ENCODE measurements around the gene PGLYRP2. TPM values are rescaled to one million over a fixed set of nuclear protein-coding genes. Genes with fewer than 3 reads are reported as not detected.
A peak's percentile ranks its signal among the peaks of the same experiment; 100 is the strongest.

Gene PGLYRP2
- total RNA-seq, 1 donor from 2014 or later, result 1.6 TPM

DNA sequence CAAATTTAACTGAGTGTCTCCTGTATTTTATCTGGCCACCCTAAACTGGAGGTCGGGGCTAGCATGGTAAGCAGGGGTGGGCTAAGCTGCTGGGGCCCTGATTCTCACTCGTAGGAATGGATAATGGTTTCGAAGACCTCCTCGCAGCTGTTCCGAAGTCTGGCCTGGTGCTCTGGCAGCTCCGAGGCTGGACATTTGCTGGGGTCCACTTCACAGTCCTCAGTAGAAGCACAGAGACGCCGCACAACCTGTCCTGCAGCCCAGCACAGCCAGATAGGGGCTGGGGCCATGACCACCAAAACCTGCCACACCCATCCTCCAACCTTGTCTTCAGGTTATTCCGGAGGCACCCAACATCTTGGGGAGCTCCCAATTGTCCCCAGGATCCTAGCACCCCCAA is 23.3 kb downstream of the PGLYRP2 start:
- DNase-seq (ENCODE audit: low spot score), result no peak

DNA sequence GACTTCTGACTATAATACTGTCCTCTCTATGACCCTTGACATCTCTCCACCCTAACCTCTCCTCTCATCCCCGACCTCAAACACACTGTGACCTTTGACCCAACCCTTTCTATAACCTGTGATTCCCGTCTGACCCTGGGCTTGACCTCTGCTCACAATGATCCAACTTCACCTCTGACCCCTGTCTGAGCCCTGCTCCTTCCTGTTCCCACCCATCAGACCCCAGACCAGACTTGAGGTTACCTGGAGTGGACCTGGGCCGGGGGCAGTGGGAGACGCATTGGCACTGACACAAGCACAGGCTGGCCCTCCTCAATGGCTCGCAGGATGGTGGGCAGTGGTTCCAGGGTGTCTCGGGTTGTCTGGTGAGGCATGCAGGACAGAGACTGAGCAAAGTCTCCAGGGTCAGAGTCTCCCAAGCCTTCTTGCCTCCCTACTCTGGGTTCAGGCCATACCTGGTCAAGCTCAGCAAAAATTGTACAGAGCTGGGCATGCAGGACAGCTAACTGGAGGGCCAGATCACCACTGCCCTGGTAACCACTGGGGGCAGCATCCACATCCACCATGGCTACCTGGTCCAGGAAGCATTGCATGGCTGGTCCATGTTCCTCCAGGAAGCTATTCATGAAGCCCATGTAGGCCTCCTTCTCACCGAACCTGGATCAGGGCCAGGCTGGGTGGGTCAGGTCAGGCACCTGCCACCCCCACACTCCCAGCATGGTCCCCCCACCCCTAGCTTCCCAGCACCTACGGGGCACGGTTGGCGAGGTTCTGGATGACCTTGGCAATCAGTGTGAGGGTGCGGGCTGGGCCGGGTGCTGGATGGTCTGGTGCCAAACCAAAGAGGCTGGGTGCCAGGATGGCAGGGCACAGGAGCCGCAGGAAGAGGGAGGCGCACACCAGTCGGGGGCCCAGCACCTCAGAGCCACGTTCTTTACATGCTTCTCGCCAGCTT is 25.1 kb downstream of the PGLYRP2 start:
- DNase-seq (ENCODE audit: low spot score), result no peak

DNA sequence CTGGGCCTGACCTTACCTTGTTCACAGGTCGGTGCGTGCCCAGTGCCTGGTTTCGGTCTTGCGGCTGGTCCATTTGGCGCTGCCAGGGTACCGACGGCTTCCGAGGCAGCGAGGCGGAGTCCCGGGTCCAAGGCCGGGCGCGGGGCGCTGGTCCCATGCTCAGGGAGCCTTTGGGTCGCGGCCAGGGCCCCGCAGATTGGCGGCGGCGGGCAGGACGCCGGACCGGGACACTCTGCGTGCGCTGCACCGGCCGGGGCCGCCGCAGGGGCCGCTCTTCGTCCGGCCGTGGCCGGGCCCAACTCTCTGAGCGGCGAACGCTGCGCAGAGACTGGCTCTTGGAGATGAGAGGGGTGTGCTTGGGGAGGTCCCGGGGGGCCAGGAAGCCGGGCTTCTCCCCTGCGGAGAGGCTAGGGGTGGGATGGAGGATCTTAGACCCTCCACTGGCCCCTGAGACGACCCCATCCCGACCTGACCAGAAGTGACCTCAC is 26.2 kb downstream of the PGLYRP2 start:
- DNase-seq (ENCODE audit: low spot score), result no peak

DNA sequence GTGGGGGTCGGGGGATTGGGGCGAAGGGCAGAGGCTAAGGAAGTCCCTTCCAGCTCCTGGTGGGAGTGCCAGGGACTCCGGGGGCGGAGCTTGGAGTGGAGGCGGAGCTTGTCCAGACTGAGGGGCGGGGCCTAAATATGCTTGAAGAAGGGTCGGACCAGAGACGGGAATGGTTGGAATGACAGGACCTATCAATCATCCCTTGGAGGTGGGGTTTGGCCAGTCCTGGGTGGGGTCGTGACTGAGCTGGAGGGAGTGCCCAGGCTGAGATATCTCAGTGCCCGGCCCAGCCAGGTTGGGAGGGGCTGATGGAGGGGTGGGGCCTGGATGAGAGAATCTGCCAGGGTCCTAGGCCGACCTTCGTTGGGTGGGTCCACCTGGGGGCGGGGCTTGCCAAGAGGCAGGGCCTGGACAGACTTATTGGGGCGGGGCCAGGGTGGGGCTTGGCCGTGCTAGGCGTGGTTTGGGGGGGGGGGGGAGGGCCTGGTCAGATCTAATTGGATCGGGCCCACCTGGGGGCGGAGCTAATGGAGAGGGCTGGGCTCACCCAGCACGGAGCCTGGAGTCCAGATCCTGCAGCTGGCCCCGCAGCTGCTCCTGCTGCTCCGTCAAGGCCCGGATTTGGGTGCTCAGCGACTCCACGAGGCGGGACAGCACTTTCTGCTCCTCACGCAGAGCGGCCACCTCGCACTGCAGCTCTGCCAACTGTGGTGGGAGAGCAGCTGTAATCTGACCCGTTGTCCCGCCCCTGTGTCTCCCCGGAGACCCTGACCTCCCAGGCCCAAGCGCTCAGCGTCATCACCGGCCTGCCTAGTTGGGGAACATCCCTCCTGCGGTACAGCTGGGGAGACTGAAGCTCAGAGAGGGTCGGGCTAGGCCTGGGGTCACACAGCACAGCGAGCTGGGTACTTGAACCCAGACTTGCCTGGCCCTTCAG is 26.9 kb downstream of the PGLYRP2 start:
- DNase-seq (ENCODE audit: low spot score), result peak; percentile 87

DNA sequence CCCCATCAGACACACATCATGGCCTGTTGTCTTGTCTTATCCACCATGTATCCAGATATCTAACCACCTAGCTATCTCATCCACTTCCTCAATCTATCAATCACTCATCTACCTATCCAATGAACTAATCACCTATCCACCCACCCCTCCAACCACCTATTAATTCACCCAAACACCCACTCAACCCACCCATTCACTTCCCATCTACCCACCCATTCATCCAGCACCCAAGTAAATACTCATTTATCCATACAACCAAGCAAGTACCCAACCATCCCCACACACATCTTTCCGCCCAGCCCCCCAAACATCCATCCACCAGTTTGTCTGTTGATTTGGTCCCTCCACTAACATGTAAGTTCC is 28.8 kb downstream of the PGLYRP2 start:
- DNase-seq (ENCODE audit: low spot score), result no peak

DNA sequence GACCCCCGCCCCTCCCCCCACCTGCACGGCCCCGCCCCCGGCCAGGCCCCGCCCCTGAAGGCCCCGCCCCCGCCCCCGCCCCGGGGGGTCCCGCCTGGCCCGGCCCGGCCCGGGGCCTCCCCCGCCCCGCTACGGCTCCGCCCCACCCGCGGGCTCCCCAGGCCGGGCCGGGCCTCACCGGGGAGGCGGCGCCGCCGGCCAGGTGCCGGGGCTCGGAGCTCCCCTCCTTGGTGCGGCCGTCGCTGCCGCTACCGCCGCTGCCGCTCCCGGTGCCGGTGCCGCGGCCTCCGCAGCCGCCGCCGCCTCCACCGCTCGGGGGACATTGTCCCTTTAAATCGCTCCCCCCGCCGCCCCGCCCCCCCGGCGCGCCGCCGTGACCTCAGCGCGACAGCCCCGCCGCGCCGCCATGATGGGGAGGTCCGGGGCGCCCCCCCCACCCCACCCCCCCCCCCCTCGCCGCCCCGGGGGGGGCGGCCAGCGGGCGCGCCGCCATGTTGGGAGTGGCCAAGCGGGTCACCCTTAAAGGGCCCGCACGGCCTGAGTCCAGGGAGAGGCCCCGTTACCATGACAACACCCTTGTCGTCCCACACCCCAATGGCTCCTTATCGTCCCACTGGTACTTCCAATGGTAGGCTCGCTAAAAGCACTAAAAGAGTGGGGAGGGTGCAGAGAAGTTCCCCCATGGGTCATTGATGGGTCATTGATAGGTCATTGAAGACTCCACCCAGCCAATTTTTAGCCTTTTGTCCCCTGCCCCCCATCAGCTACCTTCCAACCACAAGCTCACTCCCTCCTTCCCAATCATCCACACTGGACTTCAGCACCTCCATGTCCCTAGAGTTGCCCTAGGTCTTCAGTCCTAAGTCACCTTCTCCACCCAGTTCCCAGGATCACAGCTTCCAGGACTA is 29.4 kb downstream of the PGLYRP2 start, which contains the start of gene WIZ:
WIZ (minus strand) TSS at position 337 of the 908 bp plus-strand sequence. CDS start 1,649 bp downstream, outside the sequence.
- peak; percentile 84 for DNase-seq (ENCODE audit: low spot score)

DNA sequence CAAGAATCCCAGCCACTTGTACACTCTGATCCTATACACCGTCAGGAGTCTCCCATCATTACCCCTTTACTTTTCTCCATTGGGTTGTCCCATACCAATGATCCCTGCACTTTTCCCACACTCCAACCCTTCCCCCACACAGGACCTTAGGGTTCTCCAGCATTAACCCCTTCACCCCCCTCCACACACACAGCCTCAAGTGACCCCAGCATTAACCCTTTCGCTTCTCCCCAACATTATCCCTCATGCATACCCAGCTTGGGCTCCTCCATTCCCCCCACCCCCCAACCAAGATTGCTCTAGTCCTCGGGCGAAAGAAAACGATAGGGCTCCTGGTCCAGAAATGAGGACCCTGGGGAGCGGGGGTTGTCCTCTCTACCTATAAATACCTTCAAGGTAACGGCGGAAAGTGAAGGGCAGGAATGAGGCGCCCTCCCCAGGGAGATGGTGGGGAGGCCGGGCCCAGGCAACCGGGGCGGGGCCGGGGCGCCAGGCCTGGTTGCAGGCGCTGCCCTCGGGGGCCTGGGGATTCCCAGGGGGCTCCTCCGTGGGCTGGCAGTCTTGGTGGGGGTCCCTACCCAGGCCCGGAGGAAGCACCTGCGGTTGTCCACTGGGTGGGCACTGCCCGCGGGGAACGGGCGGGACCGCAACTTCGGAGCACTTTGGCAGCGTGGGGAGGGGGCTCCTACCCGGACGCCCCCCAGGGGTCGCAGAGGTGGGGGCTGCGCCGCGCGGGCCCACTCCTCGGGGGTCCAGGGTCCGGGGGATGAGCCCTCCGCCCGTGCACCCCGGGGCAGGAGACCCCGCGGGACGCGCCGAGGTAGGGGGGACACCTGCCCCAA is 30.3 kb downstream of the PGLYRP2 start:
- no peak for DNase-seq (ENCODE audit: low spot score)

DNA sequence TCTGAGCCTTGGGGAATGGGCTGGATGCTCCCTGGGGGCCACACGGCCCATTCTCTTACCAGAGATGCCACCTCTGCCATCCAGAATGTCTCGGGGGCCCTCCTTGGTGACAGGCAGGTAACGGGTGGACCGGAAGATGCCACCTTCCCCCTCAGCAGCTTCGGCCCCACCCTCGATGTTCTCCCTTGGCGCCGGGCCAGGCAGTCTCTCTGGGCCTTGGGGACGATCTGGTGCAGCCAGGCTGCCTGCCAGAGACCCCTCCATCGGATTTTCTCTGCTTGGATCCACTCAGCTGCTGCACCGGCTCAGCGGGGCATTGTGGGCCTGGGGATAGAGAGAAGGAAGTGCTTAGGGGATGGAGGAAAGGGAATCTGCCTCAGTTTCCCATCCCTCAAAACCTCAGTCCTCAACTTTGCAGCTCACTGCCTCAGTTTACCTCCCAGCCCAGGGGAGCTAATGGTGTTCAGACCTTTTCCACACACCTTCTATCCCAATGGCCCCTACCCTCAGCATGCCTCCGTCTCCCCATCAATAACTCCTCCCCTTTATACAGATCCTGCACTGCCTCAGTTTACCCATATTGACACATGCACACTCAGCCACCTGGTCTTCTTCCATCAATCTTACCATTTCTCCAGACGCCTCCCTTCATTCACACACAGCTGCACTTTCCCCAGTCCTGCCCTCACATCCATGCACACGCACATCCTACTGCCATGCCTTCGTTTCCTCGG is 31.1 kb downstream of the PGLYRP2 start:
- DNase-seq (ENCODE audit: low spot score), result no peak

DNA sequence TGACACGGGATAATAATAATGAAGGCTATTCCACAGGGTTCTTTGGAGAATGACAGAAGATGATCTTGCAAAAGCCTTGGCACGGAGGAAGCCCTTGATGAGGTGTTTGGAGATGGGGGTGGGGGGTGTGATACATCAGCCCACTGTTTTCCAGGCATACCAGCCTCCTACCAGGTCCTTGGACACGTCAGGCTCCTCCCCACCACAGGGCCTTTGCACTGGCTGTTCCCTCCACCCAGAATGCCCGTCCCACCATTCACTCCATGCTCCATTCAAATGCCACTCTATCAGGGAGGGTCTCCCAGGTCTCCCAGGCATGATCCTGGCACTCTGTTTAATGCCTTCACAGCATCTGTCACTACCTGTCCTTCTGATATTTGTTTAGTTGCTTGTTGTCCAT is 32.2 kb downstream of the PGLYRP2 start:
- DNase-seq (ENCODE audit: low spot score), result no peak

DNA sequence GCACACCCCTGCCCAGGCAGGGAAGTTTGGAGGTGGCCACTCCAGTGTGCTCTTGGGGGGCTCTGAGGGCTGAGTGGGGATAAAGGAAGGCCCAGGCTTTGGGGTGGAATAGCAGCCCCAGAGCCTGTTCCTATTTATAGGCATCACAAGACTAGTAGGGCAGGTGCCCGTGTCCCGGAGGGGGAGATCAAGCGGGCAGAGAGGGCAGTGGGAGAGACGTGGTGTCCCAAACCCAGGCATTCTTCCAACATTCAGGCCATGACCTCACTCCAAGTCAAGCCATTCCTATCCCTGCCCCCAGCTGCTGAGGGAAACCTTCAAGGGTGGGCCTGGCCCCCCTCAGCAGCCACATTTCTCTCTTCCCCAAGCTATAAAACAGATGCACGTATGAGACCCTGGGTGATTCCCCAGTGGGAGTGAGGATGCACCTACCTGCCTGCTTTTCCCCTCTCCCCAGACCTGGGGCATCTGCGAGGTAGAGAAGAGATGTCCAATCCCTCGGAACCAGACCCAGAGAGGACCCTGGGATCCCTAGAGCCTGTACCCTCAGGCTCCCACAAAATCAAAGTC is 33.4 kb downstream of the PGLYRP2 start:
- DNase-seq (ENCODE audit: low spot score), result no peak

DNA sequence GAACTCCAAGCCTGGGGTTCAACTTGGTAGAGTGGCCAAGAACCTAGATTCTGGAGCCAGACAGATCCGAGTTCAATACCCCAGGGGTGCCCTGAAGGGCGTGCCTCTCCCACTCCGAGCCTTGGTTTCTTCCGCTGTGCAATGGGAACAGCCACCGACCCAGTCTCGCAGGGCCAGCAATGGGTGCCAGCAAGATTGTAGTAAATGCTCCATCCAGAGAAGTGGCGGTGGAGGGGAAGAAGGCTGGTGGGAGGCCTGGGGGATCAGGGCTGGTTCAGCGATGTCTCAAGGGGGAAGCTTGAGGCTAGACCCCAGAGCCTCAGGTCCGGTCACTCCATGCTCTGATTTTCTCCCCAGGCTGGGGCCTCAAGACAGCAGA is 34.1 kb downstream of the PGLYRP2 start:
- DNase-seq (ENCODE audit: low spot score), result no peak

DNA sequence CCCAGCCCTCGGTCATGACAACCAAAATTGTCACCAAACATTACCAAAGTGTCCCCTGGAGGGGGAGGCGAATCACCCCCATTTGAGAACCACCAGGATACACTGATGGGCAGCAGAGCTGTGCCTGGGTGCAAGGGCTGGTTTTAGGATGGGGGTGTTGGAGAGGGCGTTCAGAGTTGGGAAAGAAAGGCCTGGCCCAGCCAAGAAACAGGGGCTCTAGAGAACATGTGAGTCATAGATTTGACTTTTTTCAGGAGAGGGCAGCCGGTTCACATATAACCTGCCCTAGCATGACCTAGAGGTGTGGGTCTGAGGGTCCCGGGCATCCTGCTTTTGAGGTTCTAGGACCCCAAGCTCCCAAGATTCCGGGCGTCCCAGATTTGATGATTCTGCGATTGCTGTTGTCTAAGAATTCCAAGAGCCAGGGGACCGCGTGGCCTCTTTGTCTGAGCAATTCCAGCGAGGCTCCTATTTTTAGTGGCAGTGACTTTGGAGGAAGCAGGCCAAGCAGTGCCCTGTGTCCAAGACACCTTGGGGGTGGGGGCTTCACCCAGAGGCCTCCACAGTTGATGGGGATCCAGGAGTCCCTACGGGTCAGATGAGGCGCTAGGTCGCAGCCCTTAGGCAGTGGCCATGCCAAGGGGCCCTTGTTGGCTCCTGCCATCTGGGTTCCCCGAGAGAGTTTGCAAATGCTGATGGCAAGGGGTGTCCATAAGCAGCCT is 34.6 kb downstream of the PGLYRP2 start:
- no peak for DNase-seq (ENCODE audit: low spot score)

DNA sequence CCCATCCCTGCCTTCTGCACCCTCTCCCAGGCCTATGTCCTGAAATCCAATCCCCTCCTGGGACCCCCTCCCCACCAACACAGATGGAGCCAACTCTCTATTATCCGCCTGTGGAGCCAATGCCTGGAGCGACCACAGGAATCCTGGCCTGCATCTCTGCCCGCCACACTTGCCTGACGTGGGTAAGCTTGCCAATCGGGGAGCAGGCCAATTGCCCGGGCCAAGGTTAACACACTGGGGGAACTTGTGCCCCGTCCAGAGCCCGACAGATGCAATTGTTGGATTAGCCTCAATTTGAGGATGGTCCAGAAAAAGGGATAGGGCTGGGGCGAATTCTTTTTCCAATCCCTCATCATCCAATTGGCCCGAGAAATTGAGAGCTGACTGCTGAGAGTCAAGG is 35.5 kb downstream of the PGLYRP2 start:
- DNase-seq (ENCODE audit: low spot score), result no peak

DNA sequence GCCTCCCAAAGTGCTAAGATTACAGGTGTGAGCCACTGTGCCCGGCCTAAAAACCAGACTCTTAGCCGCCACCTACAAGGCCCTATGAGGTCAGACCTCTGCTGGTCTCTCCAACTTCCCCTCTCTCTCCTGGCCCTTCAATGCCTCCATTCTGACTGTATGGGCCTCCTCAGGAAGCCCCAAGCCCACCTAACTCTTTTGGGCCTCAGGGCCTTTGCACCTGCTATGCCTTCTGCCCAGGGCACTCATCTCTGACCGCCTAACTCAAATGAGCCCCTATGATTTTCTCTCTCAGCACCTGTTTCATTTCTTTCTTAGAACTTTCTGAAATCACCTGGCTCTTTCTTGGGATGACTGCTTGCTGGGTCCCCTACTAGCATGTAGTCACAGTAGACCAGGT is 36.0 kb downstream of the PGLYRP2 start:
- no peak for DNase-seq (ENCODE audit: low spot score)

DNA sequence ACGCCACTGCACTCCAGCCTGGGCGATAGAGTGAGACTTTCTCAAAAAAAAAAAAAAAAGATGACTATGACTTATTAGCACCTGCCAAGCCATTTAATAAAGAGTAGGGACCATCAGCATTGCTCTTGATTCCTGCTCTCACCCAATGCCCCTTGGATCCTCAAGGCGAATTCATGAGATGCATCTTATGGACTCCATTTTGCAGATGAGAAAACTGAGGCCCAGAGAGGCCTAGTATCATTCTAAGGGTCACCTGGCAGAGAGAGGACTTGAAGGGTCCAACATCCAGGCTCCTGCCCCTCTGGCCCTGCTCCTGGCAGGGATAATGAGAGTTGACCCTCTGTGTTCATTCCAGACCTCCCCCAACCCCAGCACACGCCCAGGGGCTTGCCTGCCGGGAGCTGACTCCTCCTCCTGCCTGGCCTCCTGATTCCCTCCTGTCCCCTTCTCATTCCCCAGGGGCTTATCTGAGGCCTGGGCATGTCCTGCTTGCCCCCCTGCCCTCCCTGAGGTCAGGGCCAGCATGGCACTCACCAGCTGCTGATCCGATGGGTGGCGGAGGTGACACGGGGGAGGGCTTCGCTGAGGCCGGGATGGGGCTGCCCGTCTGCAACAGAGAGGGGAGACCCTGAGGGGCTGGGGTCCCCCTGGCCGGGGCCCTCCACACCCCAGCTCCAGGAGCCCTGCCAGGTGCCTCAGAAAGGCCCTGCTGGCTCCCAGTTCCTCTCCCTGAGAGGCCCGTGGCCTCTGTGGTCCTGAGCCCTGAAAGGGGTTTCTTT is 37.0 kb downstream of the PGLYRP2 start:
- DNase-seq (ENCODE audit: low spot score), result no peak

DNA sequence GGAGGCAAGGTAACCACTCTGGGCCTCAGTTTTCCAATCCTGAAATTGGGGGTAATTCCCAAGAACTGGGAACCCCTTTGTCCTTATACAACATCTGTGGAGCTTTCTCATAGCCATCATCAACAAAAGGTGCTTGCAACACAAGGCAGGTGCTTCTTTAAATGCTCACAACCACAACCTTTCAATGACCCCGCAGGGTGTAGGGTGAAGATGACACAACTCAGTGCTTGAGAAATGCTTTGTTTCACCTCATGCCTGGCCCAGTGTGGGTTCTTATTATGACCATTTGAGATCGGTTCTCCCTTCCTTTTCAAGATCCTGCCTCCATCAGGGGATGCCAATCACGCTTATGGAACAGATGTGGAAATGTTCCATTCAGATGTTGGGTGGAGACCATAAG is 38.0 kb downstream of the PGLYRP2 start:
- no peak for DNase-seq (ENCODE audit: low spot score)

DNA sequence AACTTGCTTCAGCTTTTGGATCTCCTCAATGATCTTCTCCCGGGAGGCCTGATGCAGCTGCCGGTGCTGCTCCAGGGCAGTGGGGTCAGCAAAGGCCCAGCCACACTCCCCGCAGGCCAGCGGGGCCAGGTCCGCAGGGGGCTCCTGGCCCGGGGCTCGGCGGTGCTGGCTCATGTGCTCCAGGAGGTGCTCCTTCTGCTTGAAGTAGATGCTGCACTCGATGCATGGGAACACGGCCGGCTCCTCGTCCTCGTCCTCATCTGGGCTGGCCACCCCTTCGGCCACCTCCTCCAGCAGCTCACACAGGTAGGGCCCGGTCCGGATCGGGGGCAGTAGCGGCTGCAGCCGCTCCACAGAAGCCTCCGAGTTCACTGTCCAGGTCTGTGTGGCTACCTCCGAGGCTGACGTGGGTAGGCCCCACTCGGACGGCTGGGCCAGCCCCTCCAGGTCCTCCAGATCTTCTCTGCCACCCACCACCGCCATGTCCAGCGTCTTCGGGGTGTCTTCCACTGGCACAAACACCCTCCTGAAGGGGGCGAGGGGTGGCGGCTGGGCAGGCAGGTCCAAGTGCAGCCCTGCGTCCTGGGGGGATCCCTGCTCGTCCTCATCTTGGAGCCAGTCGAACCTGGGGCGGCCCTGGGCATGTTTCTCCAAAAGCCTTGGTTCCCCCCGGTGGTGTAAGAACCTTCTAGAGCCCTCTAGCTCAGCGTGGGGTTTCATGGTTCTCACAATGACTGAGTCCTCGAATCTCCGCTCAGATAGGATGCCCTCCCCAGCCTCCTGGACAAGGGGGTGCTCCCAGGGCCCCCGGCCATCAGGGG is 39.3 kb downstream of the PGLYRP2 start:
- DNase-seq (ENCODE audit: low spot score), result no peak

Measured in mucosa of gallbladder (tissue), 1 donor.